Duodenal mucosa (tissue), 2 donors: ENCODE data around the gene KDM2A.
A peak's percentile ranks its signal among the peaks of the same experiment; 100 is the strongest.
"Not testable (repeated sequence)": the region's sequence is repeated elsewhere in the genome, so short reads cannot be mapped to it uniquely, and the experiment has no call there.

Experiments used
- H3K27ac ChIP-seq: one replicate; pipeline ENCODE4 v1.7.0; 2013; ENCODE audit warnings: low read depth, low read length
- H3K27me3 ChIP-seq, 2 donors: one replicate each; pipeline ENCODE4 v1.7.0; 2013; ENCODE audit warnings: low read length in 2 of 2, control low read depth in 1 of 2; ENCODE audit not compliant: insufficient read depth in 2 of 2, control insufficient read depth in 1 of 2
- H3K36me3 ChIP-seq, 2 donors: one replicate each; pipeline ENCODE4 v1.7.0; 2013; ENCODE audit warnings: low read length in 2 of 2, control low read depth in 1 of 2; ENCODE audit not compliant: insufficient read depth in 2 of 2, control insufficient read depth in 1 of 2
- H3K4me1 ChIP-seq, 2 donors: one replicate each; pipeline ENCODE4 v1.7.0; 2013; ENCODE audit warnings: low read length in 2 of 2, control low read depth in 1 of 2; ENCODE audit not compliant: insufficient read depth in 2 of 2, control insufficient read depth in 1 of 2
- H3K4me3 ChIP-seq, 2 donors: one replicate each; pipeline ENCODE4 v1.7.0; 2013; ENCODE audit warnings: low read length in 2 of 2, low read depth in 1 of 2
- H3K9ac ChIP-seq, 2 donors: one replicate each; pipeline ENCODE4 v1.7.0; 2013; ENCODE audit warnings: low read length in 2 of 2, low read depth in 1 of 2
- H3K9me3 ChIP-seq, 2 donors: one replicate each; pipeline ENCODE4 v1.7.0; 2013; ENCODE audit warnings: low read length in 2 of 2, control low read depth in 1 of 2; ENCODE audit not compliant: control insufficient read depth in 1 of 2

The KDM2A gene

GRCh38 chr11:67254798-67255197, 135.7 kb downstream of the KDM2A start:
- Histone ChIP-seq H3K4me3 (no peak overlapping the region), H3K4me1 (peaks cover 0 to 14% of the 10 kb centered on the region in 2 donors), H3K36me3 (peaks cover 55 to 63% of the 10 kb centered on the region in 2 donors), H3K9ac (no peak overlapping the region), H3K9me3 (no peaks in the 10 kb centered on the region), H3K27ac (no peak overlapping the region), H3K27me3 (no peaks in the 10 kb centered on the region)

- Histone ChIP-seq H3K27ac (no peak overlapping the region), H3K4me3 (no peak overlapping the region), H3K4me1 (peaks cover 0 to 14% of the 10 kb centered on the region in 2 donors), H3K9ac (no peak overlapping the region), H3K36me3 (peaks cover 50 to 57% of the 10 kb centered on the region in 2 donors), H3K27me3 (no peaks in the 10 kb centered on the region), H3K9me3 (no peaks in the 10 kb centered on the region)
These were observed 136.3 kb downstream of the KDM2A start for GRCh38 chr11:67255353-67255752.

DNA sequence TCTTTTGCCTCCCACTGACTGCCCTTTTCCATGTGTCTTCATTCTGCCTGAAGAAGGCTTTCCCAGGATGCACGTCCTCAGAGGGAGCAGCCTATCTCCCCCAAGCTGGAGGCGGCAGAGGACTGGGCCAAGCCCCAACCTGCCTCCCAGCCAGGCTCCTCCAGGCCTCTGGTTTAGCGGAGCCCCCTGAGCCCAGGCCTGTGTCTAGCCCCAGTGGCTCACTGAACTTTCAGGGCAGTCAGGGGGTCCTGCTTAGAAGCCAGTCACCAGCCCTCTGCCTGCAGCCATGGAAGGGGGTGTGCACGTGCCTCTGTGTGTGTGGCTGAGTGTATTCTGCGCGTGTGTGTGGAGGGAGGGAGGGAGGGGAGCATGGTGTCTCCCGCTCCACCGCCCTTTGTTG, 136.8 kb downstream of the KDM2A start:
- Histone ChIP-seq H3K4me1 (peaks cover 0 to 14% of the 10 kb centered on the region in 2 donors), H3K9ac (no peak overlapping the region), H3K36me3 (peaks cover 44 to 52% of the 10 kb centered on the region in 2 donors), H3K27me3 (no peaks in the 10 kb centered on the region), H3K9me3 (no peaks in the 10 kb centered on the region), H3K27ac (no peak overlapping the region), H3K4me3 (no peak overlapping the region)

- Histone ChIP-seq H3K4me3 (no peak overlapping the region), H3K27ac (no peak overlapping the region), H3K9me3 (no peaks in the 10 kb centered on the region), H3K9ac (no peak overlapping the region), H3K36me3 (peaks cover 37 to 45% of the 10 kb centered on the region in 2 donors), H3K27me3 (no peaks in the 10 kb centered on the region), H3K4me1 (peaks cover 5 to 14% of the 10 kb centered on the region in 2 donors)
These were observed 137.5 kb downstream of the KDM2A start for GRCh38 chr11:67256477-67257135.

DNA sequence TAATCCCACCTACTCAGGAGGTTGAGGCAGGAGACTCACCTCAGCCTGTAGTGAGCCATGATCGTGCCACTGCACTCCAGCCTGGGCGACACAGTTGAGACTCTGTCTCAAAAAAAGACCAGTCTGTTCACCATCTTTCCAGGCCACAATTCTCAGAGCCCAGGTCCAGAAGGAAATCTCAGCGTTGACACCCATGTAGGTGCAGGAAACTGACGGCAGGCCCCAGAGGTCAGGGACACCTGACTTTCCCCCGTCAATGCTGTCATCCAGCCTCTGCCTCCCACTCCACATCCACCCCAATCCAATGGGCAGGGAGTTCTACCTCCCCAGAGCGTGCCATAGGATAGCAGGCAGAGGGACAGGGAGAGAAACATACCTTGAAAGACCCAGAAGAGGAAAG, 141.3 kb downstream of the KDM2A start:
- Histone ChIP-seq H3K27me3 (no peaks in the 10 kb centered on the region), H3K4me1 (peaks cover 13 to 19% of the 10 kb centered on the region in 2 donors), H3K27ac (no peak overlapping the region), H3K4me3 (no peak overlapping the region), H3K9me3 (no peaks in the 10 kb centered on the region), H3K9ac (no peak overlapping the region), H3K36me3 (peaks cover 3 to 7% of the 10 kb centered on the region in 2 donors)

- not testable (repeated sequence) for H3K36me3 ChIP-seq, H3K27ac ChIP-seq, H3K27me3 ChIP-seq, H3K9me3 ChIP-seq
- Histone ChIP-seq H3K9ac (peak overlapping the region in 1 of 2 donors; percentile 72), H3K4me3 (peak overlapping the region in 1 of 2 donors; percentile 61), H3K4me1 (peaks cover 13 to 25% of the 10 kb centered on the region in 2 donors)
These were observed 142.0 kb downstream of the KDM2A start for GRCh38 chr11:67260885-67261639.

DNA sequence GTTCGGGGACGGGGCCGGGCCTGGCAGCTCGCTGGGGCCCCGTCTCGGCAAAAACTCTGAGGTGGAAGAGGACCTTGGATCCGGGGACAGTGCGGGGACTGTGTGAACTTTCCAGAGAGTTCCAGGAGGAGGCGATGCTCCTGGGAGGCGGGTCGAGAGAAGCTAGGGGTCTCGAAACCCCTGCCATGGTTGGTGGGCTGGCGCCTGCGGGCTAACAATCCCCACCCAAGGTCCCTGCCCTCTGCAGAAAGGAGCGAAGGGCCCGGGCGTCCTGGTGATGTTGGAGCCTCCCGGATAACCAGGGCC, 142.5 kb downstream of the KDM2A start:
- Histone ChIP-seq H3K4me3 (no peak overlapping the region), H3K27me3 (no peaks in the 10 kb centered on the region), H3K4me1 (peaks cover 13 to 25% of the 10 kb centered on the region in 2 donors), H3K9ac (no peak overlapping the region), H3K27ac (no peak overlapping the region), H3K36me3 (no peaks in the 10 kb centered on the region), H3K9me3 (no peaks in the 10 kb centered on the region)

GRCh38 chr11:67261946-67262681, 143.1 kb downstream of the KDM2A start:
- Histone ChIP-seq H3K27me3 (no peaks in the 10 kb centered on the region), H3K27ac (no peak overlapping the region), H3K9me3 (no peaks in the 10 kb centered on the region), H3K4me1 (peaks cover 13 to 25% of the 10 kb centered on the region in 2 donors), H3K9ac (no peak overlapping the region), H3K36me3 (no peaks in the 10 kb centered on the region), H3K4me3 (peak overlapping the region in 1 of 2 donors; percentile 43)

GRCh38 chr11:67262731-67263675, 143.9 kb downstream of the KDM2A start:
- H3K27me3 ChIP-seq: no peaks in the 10 kb centered on the region
- H3K9me3 ChIP-seq: no peaks in the 10 kb centered on the region
- H3K27ac ChIP-seq: no peak overlapping the region
- no peaks in the 10 kb centered on the region for H3K36me3 ChIP-seq
- H3K4me1 ChIP-seq: peaks cover 18 to 32% of the 10 kb centered on the region in 2 donors
- peak overlapping the region in 1 of 2 donors; percentile 43 for H3K4me3 ChIP-seq
- H3K9ac ChIP-seq: peak overlapping the region; percentile 22 to 49
